ENCODE data around the gene DKKL1.

DKKL1 gene

GRCh38 chr19:49396738-49397505 lies 33.2 kb downstream of the DKKL1 start:
- DNase-seq = no peak

DNA sequence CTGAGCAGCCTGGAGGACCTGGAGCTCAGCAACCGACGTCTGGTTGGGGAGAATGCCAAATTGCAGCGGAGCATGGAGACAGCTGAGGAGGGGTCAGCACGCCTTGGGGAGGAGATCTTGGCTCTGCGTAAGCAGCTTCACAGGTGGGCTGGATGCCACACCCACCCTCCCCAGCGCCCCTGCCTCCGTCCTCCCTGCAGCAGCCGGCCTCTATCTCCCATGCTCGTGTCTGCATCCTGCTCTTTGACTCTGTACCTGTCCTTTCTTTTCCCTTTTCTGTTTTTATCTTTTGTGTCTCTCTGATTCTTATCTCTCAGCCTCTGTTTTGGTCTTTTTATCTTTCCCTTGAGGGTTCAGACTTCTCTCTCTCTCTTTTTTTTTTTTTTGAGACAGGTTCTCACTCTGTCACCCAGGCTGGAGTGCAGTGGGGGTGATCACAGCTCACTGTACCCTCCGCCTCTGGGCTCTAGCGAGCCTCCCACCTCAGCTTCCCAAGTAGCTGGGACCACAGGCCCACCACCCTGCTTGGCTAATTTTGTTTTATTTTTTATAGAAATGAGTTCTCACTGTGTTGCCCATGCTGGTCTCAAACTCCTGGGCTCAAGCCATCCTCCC lies 34.4 kb downstream of the DKKL1 start:
- DNase-seq = no peak

DNA sequence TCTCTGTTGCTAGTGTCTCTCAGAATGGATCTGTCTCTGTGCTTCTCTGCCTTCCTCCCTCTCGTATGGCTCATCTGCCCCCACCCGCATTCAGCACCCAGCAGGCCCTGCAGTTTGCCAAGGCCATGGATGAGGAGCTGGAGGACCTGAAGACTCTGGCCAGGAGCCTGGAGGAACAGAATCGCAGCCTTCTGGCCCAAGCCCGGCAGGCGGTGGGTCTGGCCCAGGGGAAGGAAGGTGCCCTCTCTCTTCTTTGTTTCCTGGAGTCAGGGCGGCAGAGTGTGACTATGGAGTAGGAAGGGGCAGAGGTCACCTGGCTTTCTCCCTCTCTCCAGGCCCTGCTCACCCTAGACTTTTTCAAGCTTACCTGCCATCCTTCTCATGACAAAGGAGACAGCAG lies 35.3 kb downstream of the DKKL1 start:
- no peak for DNase-seq

DNA sequence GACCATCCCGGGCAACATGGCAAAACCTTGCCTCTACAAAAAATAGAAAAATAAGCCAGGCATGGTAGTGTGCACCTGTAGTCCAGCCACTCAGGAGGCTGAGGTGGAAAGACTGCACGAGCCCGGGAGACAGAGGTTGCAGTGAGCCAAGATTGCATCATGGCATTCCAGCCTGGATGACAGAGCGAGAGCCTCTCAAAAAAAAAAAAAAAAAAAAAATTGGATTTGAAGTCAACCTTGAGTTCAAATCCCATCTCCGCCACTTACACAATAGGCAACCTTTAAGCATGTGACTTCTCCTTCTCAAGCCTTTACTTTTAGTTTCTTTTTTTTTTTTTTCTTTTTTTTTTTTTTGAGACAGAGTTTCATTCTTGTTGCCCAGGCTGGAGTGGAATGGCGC lies 36.4 kb downstream of the DKKL1 start:
- no peak for DNase-seq

- no peak for DNase-seq
These were observed 39.9 kb downstream of the DKKL1 start for GRCh38 chr19:49403404-49404187.

GRCh38 chr19:49407079-49407478 lies 43.4 kb downstream of the DKKL1 start:
- DNase-seq = no peak

DNA sequence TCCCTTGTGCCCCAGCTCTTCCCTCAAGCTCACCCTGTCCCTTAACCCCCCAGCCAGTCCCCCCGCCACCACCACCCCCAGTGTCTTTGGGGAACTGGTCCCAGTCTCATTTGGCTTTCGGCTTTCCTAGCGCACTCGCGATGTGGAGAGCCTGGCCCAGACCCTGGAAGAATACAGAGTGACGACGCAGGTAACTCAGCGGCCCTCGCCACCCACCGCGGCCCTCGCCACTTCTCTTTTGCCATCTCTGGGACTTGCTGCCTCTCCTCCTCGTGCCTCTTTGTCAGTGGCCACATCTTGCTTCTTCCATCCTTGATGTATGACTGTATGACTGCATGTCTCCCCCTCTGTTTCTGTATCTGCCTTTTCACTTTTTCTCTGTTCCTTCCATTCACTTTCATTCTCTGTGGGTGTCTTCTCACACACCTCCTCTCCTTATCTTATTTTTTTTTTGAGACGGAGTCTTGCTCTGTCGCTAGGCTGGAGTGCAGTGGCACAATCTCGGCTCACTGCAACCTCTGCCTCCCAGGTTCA lies 43.9 kb downstream of the DKKL1 start:
- no peak for DNase-seq

GRCh38 chr19:49408816-49409440 lies 45.3 kb downstream of the DKKL1 start:
- peak; percentile 73 to 76 (median 74) for DNase-seq

DNA sequence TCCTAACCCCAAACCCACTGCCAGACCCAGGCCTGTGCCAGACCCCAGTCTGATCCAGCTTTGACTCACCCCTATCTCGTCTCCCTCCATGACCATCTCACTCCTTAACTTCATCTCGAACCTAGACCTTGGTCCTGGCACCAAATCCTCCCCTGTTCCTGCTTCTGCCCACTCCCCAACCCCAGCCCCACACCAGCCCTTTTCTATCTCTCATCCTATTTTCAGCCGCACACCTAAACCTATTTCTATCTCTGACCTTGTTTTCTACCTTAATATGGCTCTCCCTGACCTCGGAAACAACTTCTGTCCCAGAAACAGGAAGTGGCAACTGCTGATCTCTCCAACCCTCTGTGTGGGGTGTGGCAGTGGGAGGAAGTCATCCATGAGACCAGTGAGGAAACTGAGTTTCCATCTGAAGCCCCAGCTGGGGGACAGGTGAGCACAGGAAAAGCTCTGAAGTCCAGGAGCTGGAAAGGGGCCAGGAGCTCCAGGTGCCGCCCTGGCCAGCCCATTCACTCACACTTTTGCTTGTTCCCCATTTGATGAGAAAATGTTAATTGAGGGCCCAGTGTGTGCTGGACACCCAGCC lies 45.9 kb downstream of the DKKL1 start:
- peak; percentile 69 to 75 (median 72) for DNase-seq

GRCh38 chr19:49411681-49412326 lies 48.1 kb downstream of the DKKL1 start:
- DNase-seq = no peak

- DNase-seq = no peak
These were observed 49.7 kb downstream of the DKKL1 start for GRCh38 chr19:49413348-49413747.

DNA sequence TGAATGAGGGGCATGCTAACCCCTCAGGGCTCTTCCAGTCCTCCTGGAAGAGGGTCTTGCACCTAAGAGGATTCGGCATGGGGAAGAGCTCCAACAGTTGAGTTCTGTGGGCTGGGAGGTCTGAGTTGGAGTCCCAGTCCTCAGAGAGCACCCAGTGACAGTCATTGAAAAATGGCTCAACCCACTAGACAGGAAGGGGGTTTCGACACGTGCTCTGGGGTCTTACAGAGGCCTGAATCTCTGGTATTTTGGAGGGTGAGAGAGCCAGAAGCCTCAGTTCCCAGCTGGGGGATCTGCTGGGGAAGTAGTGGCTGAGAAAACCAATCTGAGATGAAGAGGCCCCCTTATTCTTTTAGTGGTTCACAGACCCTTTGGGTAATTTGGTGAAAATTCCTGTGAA lies 50.6 kb downstream of the DKKL1 start:
- DNase-seq = no peak

- DNase-seq = peak; percentile 29 to 49 (median 47)
These were observed 51.6 kb downstream of the DKKL1 start for GRCh38 chr19:49415102-49415809.

DNA sequence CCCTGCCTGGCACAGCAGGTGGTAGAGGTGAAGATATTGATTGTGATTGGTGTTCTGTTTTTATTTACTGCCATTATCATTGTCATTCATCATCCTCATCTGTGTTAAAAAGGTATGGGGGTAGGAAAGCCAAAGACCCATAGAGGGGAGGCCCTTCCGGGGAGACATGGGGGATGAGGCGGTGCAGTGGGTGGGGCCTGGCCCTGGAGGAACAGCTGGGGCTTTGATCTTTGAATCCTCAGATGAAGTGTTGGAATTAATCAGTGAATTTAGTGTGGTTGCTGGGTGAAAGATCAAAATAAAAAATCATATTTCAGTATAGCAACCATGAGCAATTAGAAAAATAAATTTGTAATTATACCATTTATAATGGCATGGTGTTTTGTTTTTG lies 52.1 kb downstream of the DKKL1 start:
- DNase-seq = no peak

GRCh38 chr19:49417088-49417487 lies 53.4 kb downstream of the DKKL1 start:
- no peak for DNase-seq

- no peak for DNase-seq
These were observed 54.8 kb downstream of the DKKL1 start for GRCh38 chr19:49418511-49418910.

GRCh38 chr19:49419173-49419572 lies 55.5 kb downstream of the DKKL1 start:
- DNase-seq = no peak

GRCh38 chr19:49420227-49420626 lies 56.5 kb downstream of the DKKL1 start:
- DNase-seq = no peak

DNA sequence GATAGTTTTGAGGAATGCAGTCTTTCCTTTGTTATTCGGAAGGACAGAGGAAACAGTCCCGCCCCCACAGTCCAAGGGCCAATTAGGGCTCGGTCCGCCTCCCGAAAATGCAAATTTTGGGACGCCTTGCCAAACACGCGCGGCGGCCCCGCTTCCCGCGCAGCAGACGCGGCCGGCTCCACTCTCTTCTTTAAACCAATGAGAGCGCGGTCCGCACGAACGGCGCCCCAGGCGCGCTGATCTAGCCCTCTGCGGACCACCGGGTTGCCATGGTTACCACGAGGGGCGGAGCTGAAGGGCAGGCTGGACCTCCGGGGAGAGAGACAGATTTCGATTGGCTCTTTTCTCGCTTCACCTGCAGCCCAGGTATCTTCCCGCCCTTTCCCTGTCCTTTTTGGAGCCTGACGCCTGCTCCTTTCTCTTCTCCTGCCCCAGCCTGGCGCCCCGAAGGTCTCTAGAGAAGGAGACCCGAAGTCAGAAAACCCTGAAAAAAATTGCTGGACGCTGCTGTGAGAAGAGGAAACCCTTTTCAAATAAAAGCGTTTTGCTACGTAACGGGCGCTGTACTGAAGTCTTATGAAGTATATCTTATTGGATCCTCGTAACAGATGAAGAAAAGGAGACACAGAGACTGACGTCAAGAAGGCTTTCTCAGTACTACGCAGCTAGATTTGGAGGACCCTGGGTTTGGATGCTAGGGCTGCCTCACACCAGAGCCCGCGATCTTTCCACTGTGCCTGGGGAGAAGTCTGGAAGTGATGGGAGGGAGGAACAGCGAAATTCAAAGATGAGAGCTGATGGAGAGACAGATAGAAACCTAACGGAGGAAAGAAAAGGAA lies 57.6 kb downstream of the DKKL1 start:
- DNase-seq = peak; percentile 82 to 89 (median 82)

GRCh38 chr19:49421878-49422202 lies 58.2 kb downstream of the DKKL1 start:
- no peak for DNase-seq

Measured in suppressor macrophage treated with lipopolysaccharide for 1 hour (primary cell).